OCI-LY1 (cell line): ENCODE results near the gene USP8.
"Not testable (repeated sequence)": the region's sequence is repeated elsewhere in the genome, so short reads cannot be mapped to it uniquely, and the experiment has no call there.

Source experiments
- H2AFZ ChIP-seq: fragments of 200-600 bp; sonication (generic), shearing (Covaris generic); 2 replicates; pipeline ENCODE4 v1.6.0; 2014; ENCODE audit warnings: antibody characterized with exemption, mild to moderate bottlenecking, low read length
- H3F3A ChIP-seq: fragments of 200-600 bp; sonication (generic), shearing (Covaris generic); 2 replicates; pipeline ENCODE4 v1.6.0; 2014; ENCODE audit warnings: mild to moderate bottlenecking, antibody characterized with exemption, low read length, moderate library complexity; ENCODE audit not compliant: insufficient read depth
- H3K27ac ChIP-seq: fragments of 200-600 bp; sonication (generic); 2 replicates; pipeline ENCODE4 v1.5.1; 2014; ENCODE audit warnings: low read length, mixed run types, mild to moderate bottlenecking, low read depth; ENCODE audit not compliant: poor library complexity, severe bottlenecking
- H3K27me3 ChIP-seq: fragments of 200-600 bp; sonication (generic); 2 replicates; pipeline ENCODE4 v1.6.0; 2014; ENCODE audit warnings: antibody characterized with exemption, mild to moderate bottlenecking, low read length, moderate library complexity; ENCODE audit not compliant: insufficient read depth
- H3K36me3 ChIP-seq: fragments of 200-600 bp; sonication (generic); 2 replicates; pipeline ENCODE4 v1.6.1; 2014; ENCODE audit warnings: mild to moderate bottlenecking, antibody characterized with exemption, low read length, moderate library complexity, mixed read lengths; ENCODE audit not compliant: insufficient read depth
- H3K4me1 ChIP-seq: fragments of 200-600 bp; sonication (generic); 2 replicates; pipeline ENCODE4 v1.5.1; 2014; ENCODE audit warnings: mild to moderate bottlenecking, low read length, moderate library complexity; ENCODE audit not compliant: insufficient read depth, severe bottlenecking
- H3K4me2 ChIP-seq: fragments of 200-600 bp; sonication (generic), shearing (Covaris generic); 2 replicates; pipeline ENCODE4 v1.6.1; 2014; ENCODE audit warnings: low read length
- H3K4me3 ChIP-seq: fragments of 200-600 bp; sonication (generic); 2 replicates; pipeline ENCODE4 v1.5.1; 2014; ENCODE audit warnings: low read length, low read depth, mild to moderate bottlenecking, mixed read lengths; ENCODE audit not compliant: poor library complexity, severe bottlenecking
- H3K79me2 ChIP-seq: fragments of 200-600 bp; shearing (Covaris generic); 2 replicates; pipeline ENCODE4 v1.6.1; 2016; ENCODE audit warnings: mixed run types, low read length, mixed read lengths; ENCODE audit not compliant: insufficient read depth
- H3K9ac ChIP-seq: fragments of 200-600 bp; sonication (generic), shearing (Covaris generic); 2 replicates; pipeline ENCODE4 v1.6.1; 2014; ENCODE audit warnings: mild to moderate bottlenecking, low read length, mixed read lengths
- H3K9me2 ChIP-seq: fragments of 200-600 bp; sonication (generic), shearing (Covaris generic); 2 replicates; pipeline ENCODE4 v1.6.1; 2014; ENCODE audit warnings: low read depth, mild to moderate bottlenecking, low read length, mixed read lengths
- H3K9me3 ChIP-seq: fragments of 200-600 bp; shearing (Covaris generic); 2 replicates; pipeline ENCODE4 v1.6.1; 2014; ENCODE audit warnings: low read length, mixed read lengths
- H4K20me1 ChIP-seq: fragments of 200-600 bp; sonication (generic), shearing (Covaris generic); 2 replicates; pipeline ENCODE4 v1.6.0; 2016; ENCODE audit warnings: mild to moderate bottlenecking, low read length; ENCODE audit not compliant: insufficient read depth
- EZH2 ChIP-seq: fragments of 200-600 bp; sonication (generic), shearing (Covaris generic); IDR thresholded peaks from 2 replicates; pipeline ENCODE4 v1.8.0; 2017; ENCODE audit warnings: borderline replicate concordance, mixed run types, mild to moderate bottlenecking, antibody characterized with exemption, low read length, moderate library complexity, mixed read lengths
- TF ChIP-seq, protein P1 (sequence below): fragments of 200-600 bp; sonication (generic), shearing (Covaris generic); IDR thresholded peaks from 2 replicates; pipeline ENCODE4 v1.5.1; 2017; ENCODE audit warnings: mild to moderate bottlenecking, antibody characterized with exemption, low read length, moderate library complexity, mixed read lengths

The USP8 gene

DNA sequence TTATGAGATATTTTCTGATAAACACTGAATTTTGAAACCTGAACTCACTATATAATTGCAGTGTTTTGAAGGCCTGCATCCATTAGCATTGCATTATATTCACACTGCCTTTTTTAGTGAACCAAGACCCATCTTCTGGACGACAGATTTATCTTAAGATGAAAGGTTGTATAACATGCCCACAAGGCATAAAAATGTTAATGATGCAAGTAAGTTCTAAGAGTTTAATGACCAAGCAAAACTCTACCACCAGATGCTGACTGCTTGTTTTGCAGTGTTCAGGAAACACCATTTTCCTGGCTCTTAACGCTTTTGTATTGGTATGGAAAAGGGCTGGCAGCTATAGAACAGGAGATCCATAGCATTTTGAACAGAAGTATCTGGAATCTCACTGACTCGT, 76.1 kb downstream of the USP8 start:
- peaks cover 61% of the 10 kb centered on the region for H3K36me3 ChIP-seq

DNA sequence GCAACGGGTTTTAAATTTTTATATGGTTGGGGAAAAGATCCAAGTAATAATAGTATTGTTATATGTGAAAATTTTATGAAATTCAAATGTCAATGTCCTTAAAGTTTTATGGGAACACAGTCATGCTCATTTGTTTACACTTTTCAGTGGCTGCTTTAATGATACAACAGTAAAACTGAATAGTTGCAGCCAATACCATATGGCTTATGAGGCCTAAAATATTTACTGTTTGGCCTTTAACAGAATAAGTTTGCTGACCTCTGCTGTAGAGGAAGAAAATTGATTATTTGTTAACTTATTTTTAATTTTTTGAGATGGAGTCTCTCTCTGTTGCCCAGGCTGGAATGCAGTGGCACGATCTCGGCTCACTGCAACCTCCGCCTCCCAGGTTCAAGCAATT, 77.6 kb downstream of the USP8 start:
- H4K20me1 ChIP-seq = no peaks in the 10 kb centered on the region
- H3K36me3 ChIP-seq = peaks cover 51% of the 10 kb centered on the region
- H3K9me3 ChIP-seq = no peaks in the 10 kb centered on the region
- TF ChIP-seq EZH2 = no peak
- TF ChIP-seq, protein P1, sequence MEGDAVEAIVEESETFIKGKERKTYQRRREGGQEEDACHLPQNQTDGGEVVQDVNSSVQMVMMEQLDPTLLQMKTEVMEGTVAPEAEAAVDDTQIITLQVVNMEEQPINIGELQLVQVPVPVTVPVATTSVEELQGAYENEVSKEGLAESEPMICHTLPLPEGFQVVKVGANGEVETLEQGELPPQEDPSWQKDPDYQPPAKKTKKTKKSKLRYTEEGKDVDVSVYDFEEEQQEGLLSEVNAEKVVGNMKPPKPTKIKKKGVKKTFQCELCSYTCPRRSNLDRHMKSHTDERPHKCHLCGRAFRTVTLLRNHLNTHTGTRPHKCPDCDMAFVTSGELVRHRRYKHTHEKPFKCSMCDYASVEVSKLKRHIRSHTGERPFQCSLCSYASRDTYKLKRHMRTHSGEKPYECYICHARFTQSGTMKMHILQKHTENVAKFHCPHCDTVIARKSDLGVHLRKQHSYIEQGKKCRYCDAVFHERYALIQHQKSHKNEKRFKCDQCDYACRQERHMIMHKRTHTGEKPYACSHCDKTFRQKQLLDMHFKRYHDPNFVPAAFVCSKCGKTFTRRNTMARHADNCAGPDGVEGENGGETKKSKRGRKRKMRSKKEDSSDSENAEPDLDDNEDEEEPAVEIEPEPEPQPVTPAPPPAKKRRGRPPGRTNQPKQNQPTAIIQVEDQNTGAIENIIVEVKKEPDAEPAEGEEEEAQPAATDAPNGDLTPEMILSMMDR = no peak
- no peak overlapping the region for H3K9ac ChIP-seq
- H3K79me2 ChIP-seq = no peaks in the 10 kb centered on the region
- no peak overlapping the region for H3K4me2 ChIP-seq
- H3K9me2 ChIP-seq = no peaks in the 10 kb centered on the region
- no peak overlapping the region for H3K27ac ChIP-seq
- H3K4me1 ChIP-seq = no peaks in the 10 kb centered on the region
- H3K4me3 ChIP-seq = no peak overlapping the region
- H3F3A ChIP-seq = no peaks in the 10 kb centered on the region
- H3K27me3 ChIP-seq = no peaks in the 10 kb centered on the region
- no peak overlapping the region for H2AFZ ChIP-seq

More for the DNA sequence above, 76.1 kb downstream of the USP8 start:
- H3K4me3 ChIP-seq = no peak overlapping the region
- H3K9me3 ChIP-seq = no peaks in the 10 kb centered on the region
- H3K4me2 ChIP-seq = no peak overlapping the region
- H3F3A ChIP-seq = no peaks in the 10 kb centered on the region
- no peaks in the 10 kb centered on the region for H4K20me1 ChIP-seq
- no peak overlapping the region for H3K27ac ChIP-seq
- no peak overlapping the region for H3K9ac ChIP-seq
- H3K79me2 ChIP-seq = no peaks in the 10 kb centered on the region
- H2AFZ ChIP-seq = no peak overlapping the region
- no peaks in the 10 kb centered on the region for H3K27me3 ChIP-seq
- H3K4me1 ChIP-seq = no peaks in the 10 kb centered on the region
- no peaks in the 10 kb centered on the region for H3K9me2 ChIP-seq
- TF ChIP-seq, protein P1 = no peak
- TF ChIP-seq EZH2 = no peak

DNA sequence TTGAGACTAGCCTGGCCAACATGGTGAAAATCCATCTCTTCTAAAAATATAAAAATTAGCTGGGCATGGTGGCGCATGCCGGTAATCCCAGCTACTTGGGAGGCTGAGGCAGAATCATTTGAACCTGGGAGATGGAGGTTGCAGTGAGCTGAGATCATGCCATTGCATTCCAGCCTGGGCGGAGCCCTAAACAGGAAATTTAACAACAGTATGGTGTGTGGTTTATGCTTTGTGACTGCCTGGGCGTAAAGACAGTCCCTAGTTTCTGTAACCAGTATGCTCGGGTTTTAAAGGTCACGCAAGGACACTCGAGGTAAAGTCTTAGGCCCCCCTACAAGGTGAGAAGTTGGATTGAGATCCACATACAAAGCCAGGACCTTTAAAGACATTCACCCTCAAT, 78.9 kb downstream of the USP8 start:
- Histone ChIP-seq H3K27me3 (no peaks in the 10 kb centered on the region), H3K27ac (no peak overlapping the region), H3K9ac (no peak overlapping the region), H3K9me3 (no peaks in the 10 kb centered on the region), H3K4me1 (no peaks in the 10 kb centered on the region), H3K36me3 (peaks cover 40% of the 10 kb centered on the region), H2AFZ (no peak overlapping the region), H3F3A (no peaks in the 10 kb centered on the region), H3K4me3 (no peak overlapping the region), H3K79me2 (no peaks in the 10 kb centered on the region), H4K20me1 (no peaks in the 10 kb centered on the region), H3K9me2 (no peaks in the 10 kb centered on the region), H3K4me2 (no peak overlapping the region)
- TF ChIP-seq EZH2 = no peak
- TF ChIP-seq, protein P1 = no peak

DNA sequence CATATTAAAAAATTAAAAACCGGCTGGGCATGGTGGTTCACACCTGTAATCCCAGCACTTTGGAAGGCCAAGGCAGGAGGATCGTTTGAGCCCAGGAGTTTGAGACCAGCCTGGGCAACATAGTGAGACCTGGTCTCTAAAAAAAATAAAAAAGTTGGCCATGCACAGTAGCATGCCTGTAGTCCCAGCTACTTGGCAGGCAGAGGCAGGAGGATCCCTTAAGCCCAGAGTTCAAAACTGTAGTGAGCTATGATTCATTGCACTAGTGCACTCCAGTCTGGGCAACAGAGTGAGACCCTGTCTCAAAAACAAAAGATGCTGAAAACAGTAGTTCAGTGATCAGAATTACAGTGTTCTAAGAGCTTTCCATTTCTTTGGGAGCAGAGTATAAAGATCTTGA, 81.5 kb downstream of the USP8 start:
- not testable (repeated sequence) for H3K9me3 ChIP-seq, H3K79me2 ChIP-seq, H3K4me3 ChIP-seq, H3F3A ChIP-seq, H3K9ac ChIP-seq, H3K4me1 ChIP-seq, H3K27me3 ChIP-seq, H2AFZ ChIP-seq, H4K20me1 ChIP-seq, H3K4me2 ChIP-seq, H3K27ac ChIP-seq, H3K9me2 ChIP-seq
- H3K36me3 ChIP-seq = peaks cover 17% of the 10 kb centered on the region
